ENCODE measurements around the gene PALS1. TPM values are rescaled to one million over a fixed set of nuclear protein-coding genes. Genes with fewer than 3 reads are reported as not detected.

PALS1 gene
- total and polyA plus RNA-seq, 2 donors from 2014 or later = 20.6 to 33.3 TPM

GRCh38 chr14:67253076-67253635 lies 11.9 kb downstream of the PALS1 start:
- Histone ChIP-seq H3K4me1 (ENCODE audit: control insufficient read depth in 2 of 3, insufficient read depth in 2 of 3, low read depth in 1 of 3, low read length in 3 of 3) (peaks cover 0 to 8% (median 0%) of the 10 kb centered on the region in 3 donors), H3K27ac (ENCODE audit: low read depth in 2 of 2, low read length in 2 of 2) (no peak overlapping the region), H3K36me3 (ENCODE audit: control insufficient read depth in 2 of 3, insufficient read depth in 3 of 3, low read length in 3 of 3) (no peaks in the 10 kb centered on the region), H3K4me3 (ENCODE audit: low read length in 3 of 3) (no peak overlapping the region), H3K27me3 (ENCODE audit: control insufficient read depth, insufficient read depth, low read length) (no peaks in the 10 kb centered on the region), H3K9ac (ENCODE audit: low read length in 3 of 3) (no peak overlapping the region), H3K9me3 (ENCODE audit: control insufficient read depth in 2 of 3, insufficient read depth in 1 of 3, low read length in 3 of 3) (no peaks in the 10 kb centered on the region)
- FAIRE-seq = no peak
- intact Hi-C loops (cut with DNase I) = no loop called here
- TF ChIP-seq CTCF (IDR thresholded peaks at IDR 0.05; ENCODE audit: borderline replicate concordance, extremely low read depth, insufficient read depth) = no peak
- DNase-seq = no peak

DNA sequence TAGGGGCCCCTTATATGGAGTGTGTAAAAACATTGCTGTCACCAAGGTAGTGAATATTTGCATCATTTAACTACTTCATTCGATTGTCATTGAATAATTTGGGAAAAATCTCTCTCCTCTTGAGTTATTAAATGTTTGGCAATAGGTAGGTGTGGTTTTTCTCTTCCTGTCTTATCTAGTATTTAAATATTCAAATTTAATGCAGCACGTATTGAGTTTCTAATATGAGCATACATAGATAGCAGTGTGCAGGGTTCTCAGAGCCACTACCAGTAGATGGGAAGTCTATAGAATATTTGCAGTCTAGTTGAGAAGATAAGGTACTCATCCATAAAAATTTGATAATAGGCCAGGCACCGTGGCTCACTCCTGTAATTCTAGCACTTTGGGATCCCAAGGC lies 16.7 kb downstream of the PALS1 start:
- H3K36me3 ChIP-seq (ENCODE audit: control insufficient read depth in 2 of 3, insufficient read depth in 3 of 3, low read length in 3 of 3) = no peaks in the 10 kb centered on the region
- no peak overlapping the region for H3K27ac ChIP-seq (ENCODE audit: low read depth in 2 of 2, low read length in 2 of 2)
- DNase-seq = no peak
- no peak overlapping the region for H3K4me3 ChIP-seq (ENCODE audit: low read length in 3 of 3)
- no peak for TF ChIP-seq CTCF (IDR thresholded peaks at IDR 0.05; ENCODE audit: borderline replicate concordance, extremely low read depth, insufficient read depth)
- intact Hi-C loops (cut with DNase I) = no loop called here
- no peak overlapping the region for H3K9ac ChIP-seq (ENCODE audit: low read length in 3 of 3)
- peaks cover 0 to 7% (median 3%) of the 10 kb centered on the region in 3 donors for H3K4me1 ChIP-seq (ENCODE audit: control insufficient read depth in 2 of 3, insufficient read depth in 2 of 3, low read depth in 1 of 3, low read length in 3 of 3)
- H3K9me3 ChIP-seq (ENCODE audit: control insufficient read depth in 2 of 3, insufficient read depth in 1 of 3, low read length in 3 of 3) = no peaks in the 10 kb centered on the region
- H3K27me3 ChIP-seq (ENCODE audit: control insufficient read depth, insufficient read depth, low read length) = no peaks in the 10 kb centered on the region
- no peak for FAIRE-seq

DNA sequence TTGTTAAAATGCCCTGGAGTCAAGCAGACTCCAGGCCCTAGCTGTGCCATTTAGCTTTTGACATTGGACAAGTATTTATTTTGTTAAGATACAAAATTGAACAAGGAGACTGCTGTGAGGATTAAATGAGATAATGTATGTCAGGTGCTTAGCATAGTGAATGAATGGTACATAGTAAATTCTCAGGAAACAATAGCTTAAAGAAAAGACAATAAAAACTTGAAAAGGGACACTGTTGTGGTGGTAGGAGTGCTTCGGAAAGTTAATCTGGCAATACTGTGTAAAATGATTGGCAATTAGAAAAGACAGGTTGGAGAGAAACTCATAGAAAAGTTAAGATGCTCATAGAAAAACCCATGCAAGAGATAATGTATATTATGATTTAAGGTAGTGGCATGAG lies 19.7 kb downstream of the PALS1 start:
- H3K9me3 ChIP-seq (ENCODE audit: control insufficient read depth in 2 of 3, insufficient read depth in 1 of 3, low read length in 3 of 3) = no peaks in the 10 kb centered on the region
- FAIRE-seq (no peak), DNase-seq (no peak)
- no peaks in the 10 kb centered on the region for H3K27me3 ChIP-seq (ENCODE audit: control insufficient read depth, insufficient read depth, low read length)
- H3K36me3 ChIP-seq (ENCODE audit: control insufficient read depth in 2 of 3, insufficient read depth in 3 of 3, low read length in 3 of 3) = no peaks in the 10 kb centered on the region
- no peak overlapping the region for H3K4me3 ChIP-seq (ENCODE audit: low read length in 3 of 3)
- intact Hi-C loops (cut with DNase I) = no loop called here
- peaks cover 0 to 5% (median 4%) of the 10 kb centered on the region in 3 donors for H3K4me1 ChIP-seq (ENCODE audit: control insufficient read depth in 2 of 3, insufficient read depth in 2 of 3, low read depth in 1 of 3, low read length in 3 of 3)
- no peak for TF ChIP-seq CTCF (IDR thresholded peaks at IDR 0.05; ENCODE audit: borderline replicate concordance, extremely low read depth, insufficient read depth)
- H3K27ac ChIP-seq (ENCODE audit: low read depth in 2 of 2, low read length in 2 of 2) = no peak overlapping the region
- no peak overlapping the region for H3K9ac ChIP-seq (ENCODE audit: low read length in 3 of 3)

All from kidney (tissue), 14 donors.